GM12878 (cell line): ENCODE measurements around the gene SEMA6C. TPM values are rescaled to one million over a fixed set of nuclear protein-coding genes. Genes with fewer than 3 reads are reported as not detected.

Source experiments
- ATAC-seq: fragments of 200-7000 bp; cut with Tn5 transposase; 3 replicates; pipeline ENCODE4 v1.9.1; 2020; ENCODE audit warnings: mild to moderate bottlenecking, moderate library complexity
- BruUV-seq: library from RNA; stranded (reverse); fragments of 400-500 nt; replicated peaks from 2 replicates; lab custom pipeline; 2021; lab: Mats Ljungman, UMichigan
- CTCF ChIA-PET: fragments of 300-600 bp; sonication (Branson Sonifier 250); formaldehyde crosslinking; extraction: SDS; loops from one replicate; lab custom pipeline; 2021; ENCODE audit warnings: inconsistent platforms; lab: Yijun Ruan, JAX
- POLR2A ChIA-PET: fragments of 350-600 bp; formaldehyde crosslinking; extraction: SDS; loops from one replicate; lab custom pipeline; 2021; ENCODE audit warnings: inconsistent platforms; lab: Charles Lee
- RAD21 ChIA-PET: fragments of 300-600 bp; sonication (Branson Sonifier 250); formaldehyde crosslinking; loops from one replicate; lab custom pipeline; 2023; ENCODE audit warnings: antibody characterized with exemption; ENCODE audit not compliant: unreplicated experiment; lab: Charles Lee
- SMC1A ChIA-PET: fragments of 300-600 bp; sonication (Branson Sonifier 250); formaldehyde crosslinking; loops from one replicate; lab custom pipeline; 2023; ENCODE audit not compliant: unreplicated experiment, uncharacterized antibody; lab: Charles Lee
- DNase-seq: peaks from one replicate; pipeline ENCODE4 v3.0.0-alpha.2; 2011; ENCODE audit warnings: low read depth, low spot score
- FAIRE-seq: peaks from 3 replicates; lab custom pipeline; 2011; peaks lifted over from hg19 to GRCh38; lab: Jason Lieb, UNC
- H2AFZ ChIP-seq: 2 replicates; pipeline ENCODE4 v1.6.0; 2011; ENCODE audit warnings: low read depth, low read length, control low read depth; ENCODE audit not compliant: control insufficient read depth
- H3K27ac ChIP-seq: 2 replicates; pipeline ENCODE4 v1.5.1; 2011; ENCODE audit warnings: control low read depth; ENCODE audit not compliant: control insufficient read depth, insufficient read depth
- H3K27me3 ChIP-seq, 2 experiments: replicated peaks in 1 of 2; 2 replicates each; pipeline versions ENCODE4 v1.6.0 to v1.6.1; 2011; ENCODE audit warnings: low read length in 1 of 2; ENCODE audit not compliant: control insufficient read depth in 2 of 2, insufficient read depth in 2 of 2
- H3K36me3 ChIP-seq, 2 experiments: 2 replicates each; pipeline ENCODE4 v1.5.1; 2011; ENCODE audit warnings: low read length in 1 of 2; ENCODE audit not compliant: control insufficient read depth in 2 of 2, insufficient read depth in 2 of 2
- H3K4me1 ChIP-seq: 2 replicates; pipeline ENCODE4 v1.6.1; 2011; ENCODE audit warnings: mild to moderate bottlenecking, low read length, moderate library complexity, mixed read lengths; ENCODE audit not compliant: control insufficient read depth, insufficient read depth
- H3K4me2 ChIP-seq: 2 replicates; pipeline ENCODE4 v1.6.0; 2011; ENCODE audit warnings: control low read depth; ENCODE audit not compliant: control insufficient read depth, insufficient read depth
- H3K4me3 ChIP-seq: fragments of 200-600 bp; sonication (generic); 2 replicates; pipeline ENCODE4 v1.5.1; 2016
- H3K79me2 ChIP-seq: 2 replicates; pipeline ENCODE4 v1.6.0; 2011; ENCODE audit warnings: low read length; ENCODE audit not compliant: control insufficient read depth, insufficient read depth
- H3K9ac ChIP-seq: 2 replicates; pipeline ENCODE4 v1.8.0; 2011; ENCODE audit warnings: low read length, control low read depth, mixed read lengths; ENCODE audit not compliant: control insufficient read depth, insufficient read depth
- H3K9me3 ChIP-seq: replicated peaks from 3 replicates; pipeline ENCODE4 v1.5.1; 2011; ENCODE audit warnings: mild to moderate bottlenecking, low read length; ENCODE audit not compliant: control insufficient read depth, insufficient read depth
- H4K20me1 ChIP-seq: 2 replicates; pipeline ENCODE4 v1.6.0; 2011; ENCODE audit not compliant: control insufficient read depth, insufficient read depth
- ASH2L ChIP-seq: fragments of 300-600, 200-600 bp; sonication (generic); IDR thresholded peaks from 2 replicates; pipeline ENCODE4 v1.6.1; 2017; ENCODE audit warnings: low read depth, mild to moderate bottlenecking, borderline replicate concordance
- CBX5 ChIP-seq: sonication (generic); IDR thresholded peaks from 2 replicates; pipeline ENCODE4 v1.6.1; 2016; ENCODE audit warnings: low read depth, moderate library complexity, mild to moderate bottlenecking, inconsistent platforms
- RBBP5 ChIP-seq: fragments of 200-600 bp; sonication (generic); conservative IDR thresholded peaks from 2 replicates; pipeline ENCODE4 v1.6.1; 2016
- SIX5 ChIP-seq: IDR thresholded peaks from 2 replicates; pipeline ENCODE4 v1.6.1; 2011; ENCODE audit warnings: mild to moderate bottlenecking, low read depth, low read length, moderate library complexity; ENCODE audit not compliant: severe bottlenecking
- ZNF592 ChIP-seq: fragments of 450-650 bp; IDR thresholded peaks from 2 replicates; pipeline ENCODE4 v1.6.1; 2017; ENCODE audit warnings: mild to moderate bottlenecking, moderate library complexity
- WGBS: methylation state at CpG from one replicate; pipeline ENCODE4 v1.1.6; 2016; ENCODE audit warnings: low lambda C conversion rate; ENCODE audit not compliant: insufficient replicate concordance, insufficient coverage; ENCODE audit errors: missing lambda C conversion rate; 5-methylcytosine and 5-hydroxymethylcytosine counted together
- in situ Hi-C: fragments of 300-500 bp; cut with MboI; formaldehyde crosslinking; loops from 9 replicates; pipeline ENCODE4 v1.14.3; 2018; ENCODE audit warnings: mixed read lengths
- intact Hi-C: fragments of 100-400 bp; cut with micrococcal nuclease; formaldehyde crosslinking; loops from one replicate; pipeline ENCODE4 v1.14.2; 2022; ENCODE audit not compliant: unreplicated experiment
- polyA plus RNA-seq, 11 experiments: library from polyadenylated mRNA; depleted of rRNA in 4 of 11; unstranded in 6 of 11; stranded (reverse) in 5 of 11; fragments of >200 nt; fragmentation: Nextera tagmentation in 4 of 11; fragmentation: Illumina TruSeq in 1 of 11; extraction: Ambion mirVana in 4 of 11; extraction: Trizol in 1 of 11; gene quantifications; 1 replicate in 1 of 11; 2 replicates in 10 of 11; pipeline versions ENCODE4 v1.2.1 to v1.2.3, GENCODE V29; 2011 to 2016; ENCODE audit warnings: inconsistent platforms in 2 of 11, missing spikeins in 2 of 11, low read depth in 1 of 11
- total RNA-seq, 4 experiments: library from RNA; depleted of rRNA in 3 of 4; stranded (reverse); fragments of >200 nt in 3 of 4; fragmentation: Illumina TruSeq in 1 of 4; extraction: Trizol in 1 of 4; gene quantifications; 2 replicates each; pipeline versions ENCODE4 v1.2.1 to v1.2.3, GENCODE V29; 2013 to 2021

Gene SEMA6C
- total and polyA plus RNA-seq, 10 of the 15 experiments (the other 5 are each of a cell fraction or from before 2014, with no cell fraction given), result 0.13 to 2.2 (median 0.29) TPM; not detected in 1

- Histone ChIP-seq H3K4me3 (no peak overlapping the region), H3K79me2 (no peaks in the 10 kb centered on the region), H2AFZ (no peak overlapping the region), H3K27me3 (no peaks in the 10 kb centered on the region), H3K9ac (no peak overlapping the region), H3K36me3 (no peaks in the 10 kb centered on the region), H4K20me1 (no peaks in the 10 kb centered on the region), H3K9me3 (no peaks in the 10 kb centered on the region), H3K4me1 (no peaks in the 10 kb centered on the region), H3K4me2 (no peak overlapping the region), H3K27ac (no peak overlapping the region)
- ChIA-PET RAD21 (no interaction called here), CTCF (interaction anchor here (0.6 to 1.0 kb wide), 2 partner anchors 8 kb away, joined by 3 to 6 read pairs; no protein-coding TSS in a partner anchor), POLR2A (interaction anchor here (0.6 kb wide), 1 partner anchor 31 kb away, joined by 7 read pairs; no protein-coding TSS in a partner anchor), SMC1A (interaction anchor here (1.4 to 3.3 kb wide), 2 partner anchors 9 to 49 kb away, joined by 4 to 15 read pairs; partner anchors contain the start of gene TNFAIP8L2)
- in situ Hi-C loops, result no loop called here
- BruUV-seq, result no TSS peak
- no peak for FAIRE-seq
- intact Hi-C loops, result no loop called here
- WGBS, result 66% methylated on average over 5 of the region's 5 CpGs
- no peak for TF ChIP-seq SIX5
- no peak for TF ChIP-seq ASH2L
- TF ChIP-seq CBX5, result no peak
- TF ChIP-seq ZNF592, result no peak
- TF ChIP-seq RBBP5, result no peak
- no peak for ATAC-seq
- no peak for DNase-seq
Observed at GRCh38 chr1:151108331-151108730, 38.1 kb downstream of the SEMA6C start.
